Fibroblast of mammary gland (primary cell): ENCODE data around the gene ANKRD13B.

Experiments
- DNase-seq: peaks from one replicate; pipeline ENCODE4 v3.0.0-alpha.2; 2010; ENCODE audit warnings: low read depth
- H3K4me3 ChIP-seq: 2 replicates; pipeline ENCODE4 v1.5.1; 2011; ENCODE audit warnings: low read depth, mild to moderate bottlenecking, low read length, moderate library complexity; ENCODE audit not compliant: control insufficient read depth
- CTCF ChIP-seq: conservative IDR thresholded peaks from 2 replicates; pipeline ENCODE4 v1.5.1; 2011; ENCODE audit warnings: low read depth, low read length, inconsistent platforms; ENCODE audit not compliant: control insufficient read depth, insufficient read depth

The ANKRD13B gene

DNA sequence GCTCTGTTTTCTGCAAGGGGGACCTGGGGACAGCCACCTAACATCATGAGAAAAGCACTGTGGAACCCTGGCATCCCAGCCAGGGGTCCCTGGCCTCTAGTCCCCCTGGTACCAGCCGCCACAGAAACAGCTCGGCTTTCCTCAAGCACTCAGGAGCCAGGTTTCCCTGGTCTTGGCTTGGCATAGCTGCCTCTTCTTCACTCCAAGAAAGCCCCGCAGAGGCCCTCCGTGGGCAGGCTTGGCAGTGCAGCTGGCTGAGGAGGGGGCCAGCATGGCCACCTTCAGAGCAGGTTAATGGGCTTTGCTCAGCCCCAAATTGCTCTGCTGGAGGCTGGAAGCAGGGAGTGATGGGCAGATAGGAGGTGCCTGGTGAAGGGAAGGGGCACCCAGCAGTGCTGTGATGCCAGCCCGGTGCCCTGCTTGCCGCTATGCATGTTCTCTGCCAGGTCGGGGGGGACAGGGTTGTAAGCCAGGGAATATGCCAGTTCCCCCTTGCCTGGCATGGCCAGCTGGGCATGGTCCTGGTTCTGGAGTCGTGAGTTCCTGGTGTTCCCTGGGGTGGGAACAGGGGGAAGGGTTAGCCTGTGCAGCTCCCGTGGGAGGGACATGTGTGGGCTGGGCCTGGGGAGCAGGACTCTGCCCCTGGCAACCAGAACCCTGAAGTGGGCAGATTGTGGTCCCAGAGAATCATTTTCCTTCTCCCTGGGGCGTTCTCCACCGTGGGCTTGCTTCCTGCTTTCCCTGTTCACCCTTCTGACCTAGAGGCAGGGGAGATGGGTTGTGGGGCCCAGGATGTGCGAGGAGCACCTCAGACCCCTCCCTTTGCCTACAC is 3.2 kb downstream of the ANKRD13B start:
- no peak for DNase-seq
- TF ChIP-seq CTCF: no peak
- H3K4me3 ChIP-seq: no peak overlapping the region

GRCh38 chr17:29596811-29597210 is 3.9 kb downstream of the ANKRD13B start:
- TF ChIP-seq CTCF: no peak
- no peak overlapping the region for H3K4me3 ChIP-seq
- DNase-seq: no peak

GRCh38 chr17:29597361-29598172 is 4.6 kb downstream of the ANKRD13B start:
- DNase-seq: no peak
- H3K4me3 ChIP-seq: no peak overlapping the region
- no peak for TF ChIP-seq CTCF

DNA sequence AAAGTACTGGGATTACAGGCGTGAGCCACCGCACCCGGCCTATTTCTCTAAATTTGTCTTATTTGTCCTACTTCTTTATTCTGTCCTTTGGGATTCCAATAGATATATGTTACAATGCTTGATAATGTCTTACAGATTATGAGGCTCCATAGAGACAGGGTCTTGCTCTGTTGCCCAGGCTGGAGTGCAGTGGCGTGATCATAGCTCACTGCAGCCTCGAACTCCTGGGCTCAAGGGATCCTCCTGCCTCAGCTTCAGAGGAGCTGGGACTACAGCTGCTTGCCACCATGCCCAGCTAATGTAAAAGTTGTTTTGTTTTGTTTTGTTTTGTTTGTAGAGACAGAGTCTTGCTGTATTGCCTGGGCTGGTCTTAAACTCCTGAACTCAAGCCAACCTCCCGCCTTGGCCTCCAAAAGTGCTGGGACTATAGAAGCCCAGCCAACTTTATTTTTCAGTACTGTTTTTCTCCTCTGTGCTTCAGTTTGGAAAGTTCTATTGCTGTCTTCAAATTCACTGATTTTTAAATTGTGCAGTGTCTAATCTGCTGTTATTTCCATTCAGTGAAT is 10.3 kb downstream of the ANKRD13B start:
- TF ChIP-seq CTCF: no peak
- DNase-seq: no peak
- no peak overlapping the region for H3K4me3 ChIP-seq

- no peak for TF ChIP-seq CTCF
- DNase-seq: no peak
- no peak overlapping the region for H3K4me3 ChIP-seq
These were observed 14.7 kb downstream of the ANKRD13B start for GRCh38 chr17:29607557-29608195.

DNA sequence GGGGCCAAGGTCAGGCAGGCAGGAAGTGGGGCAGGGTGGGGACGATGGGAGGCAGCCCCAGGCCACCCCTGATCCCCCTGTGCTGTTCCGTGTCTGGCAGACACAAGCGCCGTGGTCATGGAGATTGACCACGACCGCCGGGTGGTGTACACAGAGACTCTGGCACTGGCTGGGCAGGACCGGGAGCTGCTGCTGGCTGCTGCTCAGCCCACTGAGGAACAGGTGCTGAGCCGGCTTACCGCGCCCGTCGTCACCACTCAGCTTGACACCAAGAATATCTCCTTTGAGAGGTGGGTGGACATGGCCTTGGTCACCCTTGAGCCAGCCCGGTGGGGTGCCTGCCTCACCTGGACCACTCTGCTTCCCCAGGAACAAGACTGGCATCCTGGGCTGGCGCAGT is 16.1 kb downstream of the ANKRD13B start:
- H3K4me3 ChIP-seq: no peak overlapping the region
- no peak for DNase-seq

More for the DNA sequence above, 16.1 kb downstream of the ANKRD13B start:
- no peak for TF ChIP-seq CTCF
